ENCODE data around the gene PALLD. TPM values are rescaled to one million over a fixed set of nuclear protein-coding genes. Genes with fewer than 3 reads are reported as not detected.

The PALLD gene
- total RNA-seq, 4 donors from 2014 or later: 93.3 to 214 (median 174) TPM

GRCh38 chr4:168662297-168662984 lies 165.6 kb downstream of the PALLD start:
- H3K36me3 ChIP-seq: no peaks in the 10 kb centered on the region
- no peak for DNase-seq (ENCODE audit: low spot score in 2 of 2)
- 45 to 53% methylated on average over 1 of the region's 1 CpG for WGBS, 2 donors
- H3K9me3 ChIP-seq: no peaks in the 10 kb centered on the region
- H3K27me3 ChIP-seq: no peaks in the 10 kb centered on the region
- no peak overlapping the region for H3K27ac ChIP-seq
- no peak overlapping the region for H3K4me3 ChIP-seq
- peaks cover 0 to 11% (median 0%) of the 10 kb centered on the region in 4 donors for H3K4me1 ChIP-seq
- no peak for TF ChIP-seq POLR2A (IDR thresholded peaks at IDR 0.05)
- TF ChIP-seq CTCF (IDR thresholded peaks at IDR 0.05): no peak
- TF ChIP-seq EP300 (IDR thresholded peaks at IDR 0.05): no peak

- peaks cover 0 to 15% (median 0%) of the 10 kb centered on the region in 4 donors for H3K4me1 ChIP-seq
- no peak for DNase-seq (ENCODE audit: low spot score in 2 of 2)
Measured at GRCh38 chr4:168664242-168664891, 167.5 kb downstream of the PALLD start.

GRCh38 chr4:168666531-168666930 lies 169.7 kb downstream of the PALLD start:
- H3K4me3 ChIP-seq: no peak overlapping the region
- DNase-seq (ENCODE audit: low spot score in 2 of 2): no peak
- H3K36me3 ChIP-seq: no peaks in the 10 kb centered on the region
- H3K4me1 ChIP-seq: peaks cover 0 to 15% (median 0%) of the 10 kb centered on the region in 4 donors
- WGBS, 2 donors: 23 to 29% methylated on average over 2 of the region's 2 CpGs
- H3K27ac ChIP-seq: peak overlapping the region in 1 of 4 donors; percentile 38
- no peak for TF ChIP-seq EP300 (IDR thresholded peaks at IDR 0.05)
- TF ChIP-seq CTCF (IDR thresholded peaks at IDR 0.05): no peak
- TF ChIP-seq POLR2A (IDR thresholded peaks at IDR 0.05): no peak
- H3K9me3 ChIP-seq: no peaks in the 10 kb centered on the region
- no peaks in the 10 kb centered on the region for H3K27me3 ChIP-seq

More at GRCh38 chr4:168664242-168664891, 167.5 kb downstream of the PALLD start:
- no peak overlapping the region for H3K4me3 ChIP-seq
- TF ChIP-seq POLR2A (IDR thresholded peaks at IDR 0.05) (no peak), EP300 (IDR thresholded peaks at IDR 0.05) (no peak), CTCF (IDR thresholded peaks at IDR 0.05) (no peak)
- WGBS, 2 donors: 69 to 77% methylated on average over 2 of the region's 2 CpGs
- no peaks in the 10 kb centered on the region for H3K9me3 ChIP-seq
- no peak overlapping the region for H3K27ac ChIP-seq
- H3K36me3 ChIP-seq: no peaks in the 10 kb centered on the region
- H3K27me3 ChIP-seq: no peaks in the 10 kb centered on the region

- H3K36me3 ChIP-seq: no peaks in the 10 kb centered on the region
- TF ChIP-seq EP300 (IDR thresholded peaks at IDR 0.05) (no peak), POLR2A (IDR thresholded peaks at IDR 0.05) (no peak), CTCF (IDR thresholded peaks at IDR 0.05) (no peak)
- no peaks in the 10 kb centered on the region for H3K27me3 ChIP-seq
- H3K9me3 ChIP-seq: no peaks in the 10 kb centered on the region
- DNase-seq (ENCODE audit: low spot score in 2 of 2): no peak
- peaks cover 0 to 15% (median 0%) of the 10 kb centered on the region in 4 donors for H3K4me1 ChIP-seq
- H3K4me3 ChIP-seq: no peak overlapping the region
- peak overlapping the region in 2 of 4 donors; percentile 38 to 58 for H3K27ac ChIP-seq
- WGBS, 2 donors: 26 to 34% methylated on average over 3 of the region's 3 CpGs
Measured at GRCh38 chr4:168667376-168667775, 170.5 kb downstream of the PALLD start.

GRCh38 chr4:168667921-168668320 lies 171.1 kb downstream of the PALLD start:
- no peaks in the 10 kb centered on the region for H3K36me3 ChIP-seq

More at GRCh38 chr4:168667921-168668320, 171.1 kb downstream of the PALLD start:
- no peak overlapping the region for H3K27ac ChIP-seq
- no peaks in the 10 kb centered on the region for H3K9me3 ChIP-seq
- WGBS, 2 donors: 90 to 91% methylated on average over 2 of the region's 2 CpGs
- TF ChIP-seq CTCF (IDR thresholded peaks at IDR 0.05) (no peak), EP300 (IDR thresholded peaks at IDR 0.05) (no peak), POLR2A (IDR thresholded peaks at IDR 0.05) (no peak)
- H3K4me3 ChIP-seq: no peak overlapping the region
- DNase-seq (ENCODE audit: low spot score in 2 of 2): no peak
- H3K4me1 ChIP-seq: peaks cover 0 to 15% (median 0%) of the 10 kb centered on the region in 4 donors
- H3K27me3 ChIP-seq: no peaks in the 10 kb centered on the region
